Naive thymus-derived CD8-positive, alpha-beta T cell (primary cell): Measurements from ENCODE around the gene PDE9A. TPM values are rescaled to one million over a fixed set of nuclear protein-coding genes. Genes with fewer than 3 reads are reported as not detected.
"Not testable (repeated sequence)": the region's sequence is repeated elsewhere in the genome, so short reads cannot be mapped to it uniquely, and the experiment has no call there.

Experiments
- ATAC-seq, 2 donors: fragments of 150-1000 bp; cut with Tn5 transposase in 1 of 2; sonication (Bioruptor Pico), chemical (Tn5 transposase) in 1 of 2; 1 replicate in 1 of 2; 2 replicates in 1 of 2; pipeline ENCODE4 v1.10.0; 2021; ENCODE audit warnings: mild to moderate bottlenecking in 2 of 2, moderate library complexity in 2 of 2
- POLR2A ChIA-PET: fragments of 350-600 bp; sonication (Branson Sonifier 250); formaldehyde crosslinking; loops from one replicate; lab custom pipeline; 2021; ENCODE audit warnings: antibody characterized with exemption; lab: Charles Lee
- DNase-seq, 10 donors: peaks; one replicate each; pipeline versions ENCODE4 v3.0.0 to v3.0.0-alpha.2; 2020 to 2022
- H3K27ac Mint-ChIP-seq, 10 donors: one replicate each; pipeline ENCODE4 v1.8.0; 2020 to 2022; ENCODE audit warnings: mild to moderate bottlenecking in 10 of 10, mixed read lengths in 10 of 10, moderate library complexity in 4 of 10, inconsistent platforms in 1 of 10
- H3K27me3 Mint-ChIP-seq, 5 donors: one replicate each; pipeline ENCODE4 v1.8.0; 2021 to 2022; ENCODE audit warnings: mixed read lengths in 5 of 5
- H3K36me3 Mint-ChIP-seq, 3 donors: one replicate each; pipeline ENCODE4 v1.8.0; 2020 to 2022; ENCODE audit warnings: mixed read lengths in 3 of 3, mild to moderate bottlenecking in 2 of 3, inconsistent platforms in 1 of 3
- H3K4me1 Mint-ChIP-seq, 4 donors: one replicate each; pipeline ENCODE4 v1.8.0; 2021 to 2022; ENCODE audit warnings: mixed read lengths in 4 of 4
- H3K4me3 Mint-ChIP-seq, 10 donors: one replicate each; pipeline ENCODE4 v1.8.0; 2020 to 2022; ENCODE audit warnings: mild to moderate bottlenecking in 10 of 10, mixed read lengths in 10 of 10, moderate library complexity in 6 of 10, inconsistent platforms in 1 of 10
- H3K9me3 Mint-ChIP-seq, 9 donors: one replicate each; pipeline ENCODE4 v1.8.0; 2020 to 2022; ENCODE audit warnings: mixed read lengths in 9 of 9, mild to moderate bottlenecking in 3 of 9, inconsistent platforms in 1 of 9, moderate library complexity in 1 of 9
- polyA plus RNA-seq, 3 donors: library from polyadenylated mRNA; unstranded; fragments of 300-500 nt; fragmentation: Illumina TruSeq; gene quantifications; one replicate each; pipeline ENCODE4 v1.2.3, GENCODE V29; 2021
- total RNA-seq, 8 experiments: library from RNA in 2 of 8; stranded (reverse) in 2 of 8; gene quantifications; one replicate each; pipeline ENCODE4 v1.2.3 and lab custom pipeline; 2021 to 2026

The PDE9A gene
- total and polyA plus RNA-seq, 5 experiments from 2014 or later = 3.6 to 17.1 (median 5.1) TPM

GRCh38 chr21:42807938-42808613 lies 154.7 kb downstream of the PDE9A start:
- Mint-ChIP-seq H3K4me1 (peaks cover 0 to 3% (median 0%) of the 10 kb centered on the region in 4 donors), H3K27me3 (peaks cover 0 to 2% (median 0%) of the 10 kb centered on the region in 5 donors), H3K4me3 (no peak overlapping the region), H3K9me3 (no peaks in the 10 kb centered on the region), H3K36me3 (no peaks in the 10 kb centered on the region), H3K27ac (peak overlapping the region in 2 of 10 donors; percentile 39 to 48)
- DNase-seq = no peak
- POLR2A ChIA-PET = no interaction called here
- no peak for ATAC-seq

DNA sequence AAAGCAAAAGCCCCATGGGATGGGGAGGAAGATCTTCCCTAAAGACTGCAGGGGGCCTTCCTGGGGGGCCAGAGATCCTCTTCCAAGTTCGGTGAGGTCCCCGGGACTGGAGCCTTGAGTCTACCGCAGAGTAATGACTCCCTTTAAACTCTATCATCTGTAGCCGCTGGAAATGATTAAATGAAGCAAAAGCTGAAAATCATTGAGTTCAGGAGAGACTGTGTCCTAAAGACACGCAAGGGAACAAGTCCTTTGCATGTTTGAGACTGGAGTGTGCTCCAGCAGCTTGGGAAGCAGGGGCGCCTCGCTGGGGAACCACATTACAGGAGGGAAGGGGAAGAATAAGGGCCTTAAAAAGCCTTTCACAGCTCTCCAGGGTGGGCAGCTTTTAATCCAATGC lies 155.8 kb downstream of the PDE9A start:
- Mint-ChIP-seq H3K36me3 (no peaks in the 10 kb centered on the region), H3K27ac (peak overlapping the region in 2 of 10 donors; percentile 35 to 54), H3K27me3 (peaks cover 0 to 2% (median 0%) of the 10 kb centered on the region in 5 donors), H3K9me3 (no peaks in the 10 kb centered on the region), H3K4me1 (peaks cover 0 to 3% (median 0%) of the 10 kb centered on the region in 4 donors), H3K4me3 (no peak overlapping the region)
- no peak for DNase-seq
- no peak for ATAC-seq
- POLR2A ChIA-PET = no interaction called here

- POLR2A ChIA-PET = no interaction called here
- no peak for DNase-seq
These were observed 156.4 kb downstream of the PDE9A start for GRCh38 chr21:42809577-42810475.

DNA sequence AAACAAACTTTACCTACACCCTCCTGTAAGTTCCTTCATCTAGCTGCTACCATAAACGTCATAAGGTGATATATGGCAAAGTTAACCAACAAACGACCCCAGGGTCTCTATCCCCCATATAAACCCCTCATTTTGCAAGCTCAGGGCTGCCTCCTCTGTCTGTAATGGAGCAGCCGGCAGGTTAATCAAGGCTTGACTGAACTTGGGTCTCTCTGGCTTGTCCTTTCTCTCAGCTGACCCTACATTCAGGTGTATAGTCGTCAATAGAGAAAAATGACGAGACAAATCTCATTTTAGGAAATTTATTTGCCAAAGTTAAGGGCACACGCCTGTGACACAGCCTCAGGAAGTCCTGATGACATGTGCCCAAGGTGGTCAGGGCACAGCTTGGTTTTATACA lies 158.5 kb downstream of the PDE9A start:
- DNase-seq = no peak
- Mint-ChIP-seq H3K36me3 (no peaks in the 10 kb centered on the region), H3K9me3 (peaks cover 0 to 2% (median 0%) of the 10 kb centered on the region in 9 donors), H3K27ac (peak overlapping the region in 1 of 10 donors; percentile 37), H3K27me3 (no peaks in the 10 kb centered on the region), H3K4me3 (no peak overlapping the region), H3K4me1 (no peaks in the 10 kb centered on the region)
- POLR2A ChIA-PET = no interaction called here
- ATAC-seq = no peak

More at GRCh38 chr21:42809577-42810475, 156.4 kb downstream of the PDE9A start:
- Mint-ChIP-seq H3K27me3 (peaks cover 0 to 2% (median 0%) of the 10 kb centered on the region in 5 donors), H3K4me1 (peaks cover 0 to 3% (median 0%) of the 10 kb centered on the region in 4 donors), H3K27ac (peak overlapping the region in 4 of 10 donors; percentile 35 to 56 (median 50)), H3K4me3 (no peak overlapping the region), H3K36me3 (no peaks in the 10 kb centered on the region), H3K9me3 (no peaks in the 10 kb centered on the region)
- ATAC-seq = no peak

DNA sequence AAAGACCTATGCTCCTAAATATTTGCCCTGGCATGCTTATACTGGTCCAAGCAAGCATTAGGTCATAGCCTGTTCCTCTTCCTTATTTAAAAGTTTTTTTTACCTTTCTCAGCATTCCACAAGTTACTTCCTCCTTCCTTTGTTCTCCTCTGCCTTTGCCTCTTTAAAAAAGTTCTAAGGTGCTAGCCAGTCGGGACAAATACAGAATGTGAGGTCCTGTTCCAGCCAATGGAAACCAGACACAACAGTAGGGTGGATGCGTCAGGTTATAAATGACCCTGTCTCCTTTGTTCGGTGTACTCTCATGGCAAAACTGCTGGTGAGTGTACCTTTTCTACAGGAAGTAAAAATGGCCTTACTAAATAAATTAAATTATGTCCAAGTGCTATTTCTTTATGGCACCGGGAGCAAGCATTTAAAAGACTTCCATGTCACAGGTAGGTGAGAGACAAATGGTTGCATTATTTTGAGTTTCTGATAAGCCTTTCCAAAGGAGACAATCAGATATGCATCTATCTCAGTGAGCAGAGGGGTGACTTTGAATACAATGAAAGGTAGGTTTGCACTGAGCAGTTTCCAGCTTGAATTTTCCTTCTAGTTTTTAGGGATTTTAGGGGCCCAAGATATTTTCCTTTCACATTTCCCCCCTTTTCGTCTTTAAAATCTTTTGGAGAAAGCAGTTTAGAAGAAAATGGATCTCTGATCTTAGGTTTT lies 159.3 kb downstream of the PDE9A start:
- not testable (repeated sequence) for ATAC-seq, H3K4me3 Mint-ChIP-seq, H3K4me1 Mint-ChIP-seq, DNase-seq, H3K36me3 Mint-ChIP-seq, H3K27me3 Mint-ChIP-seq, H3K9me3 Mint-ChIP-seq
- POLR2A ChIA-PET = interaction anchor here (1.0 kb wide), 1 partner anchor 19 kb away, joined by 3 read pairs; no protein-coding TSS in a partner anchor
- peak overlapping the region in 3 of 10 donors; percentile 3 to 76 (median 38) for H3K27ac Mint-ChIP-seq

- ATAC-seq (no peak), DNase-seq (no peak)
- H3K27me3 Mint-ChIP-seq = peaks cover 0 to 5% (median 3%) of the 10 kb centered on the region in 5 donors
- peaks cover 0 to 2% (median 0%) of the 10 kb centered on the region in 9 donors for H3K9me3 Mint-ChIP-seq
- POLR2A ChIA-PET = interaction anchor here (1.0 kb wide), 1 partner anchor 58 kb away, joined by 5 read pairs; no protein-coding TSS in a partner anchor
- H3K27ac Mint-ChIP-seq = no peak overlapping the region
- no peak overlapping the region for H3K4me3 Mint-ChIP-seq
- H3K4me1 Mint-ChIP-seq = peaks cover 2 to 6% (median 3%) of the 10 kb centered on the region in 4 donors
- no peaks in the 10 kb centered on the region for H3K36me3 Mint-ChIP-seq
These were observed 161.8 kb downstream of the PDE9A start for GRCh38 chr21:42815217-42815616.

DNA sequence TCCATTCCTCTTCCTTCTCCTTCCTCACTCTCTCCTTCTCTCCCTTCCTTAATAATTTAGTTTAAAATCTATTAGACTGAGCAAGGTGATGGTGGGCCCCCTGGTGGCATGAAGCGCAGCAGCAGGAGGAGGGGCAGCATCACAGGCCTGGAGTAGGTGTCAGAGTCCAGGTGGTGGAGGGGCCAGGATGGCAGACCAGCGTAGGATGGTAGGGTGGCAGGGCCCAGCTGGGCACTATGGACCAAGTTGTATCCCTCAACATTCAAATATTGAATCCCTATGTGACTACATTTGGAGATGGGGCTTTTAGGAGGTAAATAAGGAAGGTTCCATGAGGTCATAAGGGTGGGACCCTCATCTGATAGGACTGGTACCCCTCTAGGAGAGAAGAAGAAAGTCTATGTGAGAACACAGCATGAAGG lies 164.9 kb downstream of the PDE9A start:
- DNase-seq (peak; percentile 34 to 84 (median 58)), ATAC-seq (peak; percentile 81 to 95)
- Mint-ChIP-seq H3K36me3 (no peaks in the 10 kb centered on the region), H3K4me1 (peaks cover 2 to 6% (median 3%) of the 10 kb centered on the region in 4 donors), H3K27ac (peak overlapping the region in 5 of 10 donors; percentile 1 to 92 (median 75)), H3K27me3 (peaks cover 0 to 8% (median 3%) of the 10 kb centered on the region in 5 donors), H3K9me3 (peaks cover 0 to 2% (median 0%) of the 10 kb centered on the region in 9 donors), H3K4me3 (no peak overlapping the region)
- POLR2A ChIA-PET = interaction anchor here (0.7 to 0.8 kb wide), 2 partner anchors 13 to 163 kb away, joined by 3 read pairs; no protein-coding TSS in a partner anchor

DNA sequence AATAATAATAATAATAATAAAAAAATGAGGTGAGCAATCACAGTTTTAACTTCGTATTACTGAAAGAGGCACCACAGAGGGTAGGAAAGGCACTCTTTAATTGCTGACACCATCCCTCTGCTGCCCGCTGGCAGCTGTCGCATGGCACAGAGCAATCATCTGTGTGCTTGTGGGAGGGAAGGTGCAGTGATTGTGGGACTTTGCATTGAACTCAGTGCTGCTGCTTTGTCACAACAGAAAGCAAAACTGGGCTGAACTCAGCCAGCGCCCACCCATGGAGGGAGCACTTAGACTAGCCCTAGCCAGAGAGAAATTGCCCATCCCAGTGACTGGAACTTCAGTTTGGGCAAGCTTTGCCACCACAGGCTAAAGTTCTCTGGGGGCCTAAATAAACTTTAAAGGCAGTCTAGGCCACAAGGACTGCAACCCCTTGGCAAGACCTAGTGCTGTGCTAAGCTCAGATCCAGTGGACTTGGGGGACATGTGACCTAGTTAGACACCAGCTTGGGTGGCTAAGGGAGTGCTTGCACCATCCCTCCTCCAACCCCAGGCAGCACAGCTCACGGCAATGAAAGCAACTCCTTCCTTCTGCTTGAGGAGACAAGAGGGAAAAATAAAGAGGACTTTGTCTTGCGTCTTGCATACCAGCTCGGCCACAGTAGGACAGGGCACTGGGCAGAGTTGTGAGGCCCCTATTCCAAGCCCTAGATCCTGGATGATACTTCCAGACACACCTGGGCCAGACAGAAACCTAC lies 166.6 kb downstream of the PDE9A start:
- ATAC-seq (no peak), DNase-seq (no peak)
- Mint-ChIP-seq H3K27me3 (peaks cover under 1 to 8% (median 3%) of the 10 kb centered on the region in 5 donors), H3K27ac (peak overlapping the region in 1 of 10 donors; percentile 80), H3K36me3 (no peaks in the 10 kb centered on the region), H3K4me1 (peaks cover 3 to 7% (median 5%) of the 10 kb centered on the region in 4 donors), H3K9me3 (peaks cover 0 to under 1% (median 0%) of the 10 kb centered on the region in 9 donors), H3K4me3 (no peak overlapping the region)
- POLR2A ChIA-PET = interaction anchor here (1.2 kb wide), 2 partner anchors 227 to 229 kb away, joined by 3 to 5 read pairs; no protein-coding TSS in a partner anchor

DNA sequence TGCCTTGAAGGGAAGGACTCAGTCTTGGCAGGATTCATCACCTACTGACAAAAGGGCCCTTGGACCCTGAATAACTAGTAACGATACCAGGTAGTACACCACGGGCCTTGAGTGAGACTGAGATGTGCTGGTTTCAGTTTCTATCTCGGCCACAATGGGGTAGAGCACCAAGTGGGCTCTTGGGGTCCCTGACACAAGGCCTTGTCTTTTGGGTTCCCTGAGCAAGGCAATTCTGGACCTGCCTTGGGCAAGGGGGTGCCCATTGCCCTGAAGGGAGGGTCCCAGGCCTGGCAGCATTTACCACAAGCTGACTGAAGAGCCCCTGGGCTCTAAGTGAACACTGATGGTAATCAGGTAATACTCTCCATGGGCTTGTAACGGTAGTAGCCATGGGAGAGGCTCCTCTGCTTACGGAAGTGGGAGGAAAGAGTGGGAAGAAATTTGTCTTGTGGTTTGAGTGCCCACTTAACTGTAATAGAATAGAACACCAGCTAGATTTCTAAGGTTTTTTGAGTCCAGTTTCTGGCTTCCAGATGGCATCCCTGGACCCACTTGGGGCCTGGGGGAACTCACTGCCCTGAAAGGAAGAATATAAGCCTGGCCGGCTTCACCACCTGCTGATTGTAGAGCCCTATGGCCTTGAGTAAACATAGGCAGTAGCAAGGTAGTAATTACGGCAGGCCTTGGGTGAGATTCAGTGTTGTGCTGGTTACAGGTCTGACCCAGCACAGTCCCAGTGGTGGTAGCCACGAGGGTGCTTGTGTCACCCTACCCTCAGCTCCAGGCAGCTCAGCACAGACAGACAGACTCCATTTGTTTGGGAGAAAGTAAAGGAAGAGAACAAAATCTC lies 167.4 kb downstream of the PDE9A start:
- DNase-seq (no peak), ATAC-seq (no peak)
- Mint-ChIP-seq H3K4me3 (no peak overlapping the region), H3K36me3 (no peaks in the 10 kb centered on the region), H3K4me1 (peaks cover 3 to 10% (median 5%) of the 10 kb centered on the region in 4 donors), H3K9me3 (no peaks in the 10 kb centered on the region), H3K27ac (no peak overlapping the region), H3K27me3 (peaks cover 8 to 15% (median 9%) of the 10 kb centered on the region in 5 donors)
- POLR2A ChIA-PET = interaction anchor here (1.2 kb wide), 1 partner anchor 228 kb away, joined by 5 read pairs; no protein-coding TSS in a partner anchor
